ENCODE results near the gene TSPAN11.

Gene TSPAN11

GRCh38 chr12:31007636-31008175 is 81.2 kb downstream of the TSPAN11 start:
- TF ChIP-seq ZNF70 (CRISPR knock-in tag; IDR thresholded peaks at IDR 0.05) (no peak), ZFP3 (CRISPR knock-in tag; IDR thresholded peaks at IDR 0.05) (no peak), BACH2 (CRISPR knock-in tag; IDR thresholded peaks at IDR 0.05; ENCODE audit: borderline replicate concordance) (no peak), PATZ1 (CRISPR knock-in tag; IDR thresholded peaks at IDR 0.05; ENCODE audit: borderline replicate concordance) (no peak), TCF4 (CRISPR knock-in tag; IDR thresholded peaks at IDR 0.05; ENCODE audit: borderline replicate concordance) (no peak), GLIS3 (CRISPR knock-in tag; IDR thresholded peaks at IDR 0.05) (no peak)
- TF ChIP-seq, protein P1, sequence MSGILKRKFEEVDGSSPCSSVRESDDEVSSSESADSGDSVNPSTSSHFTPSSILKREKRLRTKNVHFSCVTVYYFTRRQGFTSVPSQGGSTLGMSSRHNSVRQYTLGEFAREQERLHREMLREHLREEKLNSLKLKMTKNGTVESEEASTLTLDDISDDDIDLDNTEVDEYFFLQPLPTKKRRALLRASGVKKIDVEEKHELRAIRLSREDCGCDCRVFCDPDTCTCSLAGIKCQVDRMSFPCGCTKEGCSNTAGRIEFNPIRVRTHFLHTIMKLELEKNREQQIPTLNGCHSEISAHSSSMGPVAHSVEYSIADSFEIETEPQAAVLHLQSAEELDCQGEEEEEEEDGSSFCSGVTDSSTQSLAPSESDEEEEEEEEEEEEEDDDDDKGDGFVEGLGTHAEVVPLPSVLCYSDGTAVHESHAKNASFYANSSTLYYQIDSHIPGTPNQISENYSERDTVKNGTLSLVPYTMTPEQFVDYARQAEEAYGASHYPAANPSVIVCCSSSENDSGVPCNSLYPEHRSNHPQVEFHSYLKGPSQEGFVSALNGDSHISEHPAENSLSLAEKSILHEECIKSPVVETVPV (CRISPR knock-in tag; IDR thresholded peaks at IDR 0.05): no peak

GRCh38 chr12:31008241-31008761 is 81.8 kb downstream of the TSPAN11 start:
- TF ChIP-seq RARB (CRISPR knock-in tag; IDR thresholded peaks at IDR 0.05): no peak
- no peak for TF ChIP-seq CSDC2 (CRISPR knock-in tag; IDR thresholded peaks at IDR 0.05)
- no peak for TF ChIP-seq ZNF565 (CRISPR knock-in tag; conservative IDR thresholded peaks at IDR 0.05; ENCODE audit: low read depth)
- TF ChIP-seq, protein P1 (CRISPR knock-in tag; IDR thresholded peaks at IDR 0.05): no peak
- no peak for TF ChIP-seq SNAI2 (CRISPR knock-in tag; IDR thresholded peaks at IDR 0.05)
- TF ChIP-seq ZFP3 (CRISPR knock-in tag; IDR thresholded peaks at IDR 0.05): no peak
- no peak for TF ChIP-seq ZC3H10 (CRISPR knock-in tag; IDR thresholded peaks at IDR 0.05)
- no peak for TF ChIP-seq ISL1 (CRISPR knock-in tag; IDR thresholded peaks at IDR 0.05)
- TF ChIP-seq POU6F1 (CRISPR knock-in tag; IDR thresholded peaks at IDR 0.05; ENCODE audit: borderline replicate concordance, low read depth): no peak
- TF ChIP-seq BACH2 (CRISPR knock-in tag; IDR thresholded peaks at IDR 0.05; ENCODE audit: borderline replicate concordance): no peak
- no peak for TF ChIP-seq ARNTL (CRISPR knock-in tag; IDR thresholded peaks at IDR 0.05; ENCODE audit: borderline replicate concordance, low read depth)
- no peak for ATAC-seq

More at GRCh38 chr12:31007636-31008175, 81.2 kb downstream of the TSPAN11 start:
- no peak for ATAC-seq

GRCh38 chr12:31008961-31009840 is 82.7 kb downstream of the TSPAN11 start:
- TF ChIP-seq TCF4 (CRISPR knock-in tag; IDR thresholded peaks at IDR 0.05; ENCODE audit: borderline replicate concordance): no peak
- TF ChIP-seq, protein P1 (CRISPR knock-in tag; IDR thresholded peaks at IDR 0.05): no peak
- TF ChIP-seq, protein P2, sequence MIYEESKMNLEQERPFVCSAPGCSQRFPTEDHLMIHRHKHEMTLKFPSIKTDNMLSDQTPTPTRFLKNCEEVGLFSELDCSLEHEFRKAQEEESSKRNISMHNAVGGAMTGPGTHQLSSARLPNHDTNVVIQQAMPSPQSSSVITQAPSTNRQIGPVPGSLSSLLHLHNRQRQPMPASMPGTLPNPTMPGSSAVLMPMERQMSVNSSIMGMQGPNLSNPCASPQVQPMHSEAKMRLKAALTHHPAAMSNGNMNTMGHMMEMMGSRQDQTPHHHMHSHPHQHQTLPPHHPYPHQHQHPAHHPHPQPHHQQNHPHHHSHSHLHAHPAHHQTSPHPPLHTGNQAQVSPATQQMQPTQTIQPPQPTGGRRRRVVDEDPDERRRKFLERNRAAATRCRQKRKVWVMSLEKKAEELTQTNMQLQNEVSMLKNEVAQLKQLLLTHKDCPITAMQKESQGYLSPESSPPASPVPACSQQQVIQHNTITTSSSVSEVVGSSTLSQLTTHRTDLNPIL (CRISPR knock-in tag; IDR thresholded peaks at IDR 0.05; ENCODE audit: low read depth): no peak
- no peak for TF ChIP-seq RARB (CRISPR knock-in tag; IDR thresholded peaks at IDR 0.05)
- TF ChIP-seq ESRRG (CRISPR knock-in tag; IDR thresholded peaks at IDR 0.05): no peak
- no peak for TF ChIP-seq ISL1 (CRISPR knock-in tag; IDR thresholded peaks at IDR 0.05)
- no peak for TF ChIP-seq SNAI2 (CRISPR knock-in tag; IDR thresholded peaks at IDR 0.05)
- TF ChIP-seq ZFP30 (CRISPR knock-in tag; IDR thresholded peaks at IDR 0.05): no peak
- no peak for TF ChIP-seq BACH2 (CRISPR knock-in tag; IDR thresholded peaks at IDR 0.05; ENCODE audit: borderline replicate concordance)
- no peak for TF ChIP-seq CSDC2 (CRISPR knock-in tag; IDR thresholded peaks at IDR 0.05)
- no peak for TF ChIP-seq POU6F1 (CRISPR knock-in tag; IDR thresholded peaks at IDR 0.05; ENCODE audit: borderline replicate concordance, low read depth)
- no peak for TF ChIP-seq ZNF565 (CRISPR knock-in tag; conservative IDR thresholded peaks at IDR 0.05; ENCODE audit: low read depth)
- TF ChIP-seq ZNF70 (CRISPR knock-in tag; IDR thresholded peaks at IDR 0.05): no peak
- no peak for ATAC-seq

Measured in SK-N-SH treated with all-trans-retinoic acid at 6 μM for 48 hours (cell line).